ENCODE data around the gene OR2G3.

OR2G3 gene

DNA sequence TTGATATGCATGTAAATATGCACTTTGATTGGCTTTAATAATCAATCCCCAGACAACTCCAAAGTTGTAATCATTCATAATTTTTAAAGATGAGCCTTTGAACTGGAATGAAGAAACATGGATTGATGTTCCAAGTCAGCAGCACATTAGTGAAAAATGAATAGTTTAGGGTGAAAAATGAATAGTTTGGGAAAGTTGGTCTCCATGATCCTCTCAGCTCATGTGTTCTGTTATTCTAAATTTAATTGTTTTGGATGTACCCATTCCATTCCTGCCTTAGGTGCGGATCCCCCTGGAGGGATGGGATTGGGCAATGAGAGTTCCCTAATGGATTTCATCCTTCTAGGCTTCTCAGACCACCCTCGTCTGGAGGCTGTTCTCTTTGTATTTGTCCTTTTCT is at the start of gene OR2G3:
Gene OR2G3, plus strand, starts transcription at position 301 of the 400 bp plus-strand sequence. Its CDS starts 0 bp downstream, at position 301.
- no peak for DNase-seq (ENCODE audit: low read depth, low spot score)
- H3K27me3 ChIP-seq (ENCODE audit: control insufficient read depth, insufficient read depth, low read length): no peaks in the 10 kb centered on the region
- no peak within 1 kb of the TSS for H3K4me3 ChIP-seq (ENCODE audit: low read length)
- no peaks in the 10 kb centered on the region for H3K4me1 ChIP-seq (ENCODE audit: control insufficient read depth, insufficient read depth, low read length)
- H3K36me3 ChIP-seq (ENCODE audit: control insufficient read depth, insufficient read depth, low read length): no peaks in the 10 kb centered on the region
- no CpG with 5 or more reads among the region's 2 CpGs for WGBS (ENCODE audit: insufficient coverage, insufficient read length)
- H3K27ac ChIP-seq (ENCODE audit: low read length): no peak within 1 kb of the TSS
- H3K9me3 ChIP-seq (ENCODE audit: control insufficient read depth, insufficient read depth, low read length): no peaks in the 10 kb centered on the region

DNA sequence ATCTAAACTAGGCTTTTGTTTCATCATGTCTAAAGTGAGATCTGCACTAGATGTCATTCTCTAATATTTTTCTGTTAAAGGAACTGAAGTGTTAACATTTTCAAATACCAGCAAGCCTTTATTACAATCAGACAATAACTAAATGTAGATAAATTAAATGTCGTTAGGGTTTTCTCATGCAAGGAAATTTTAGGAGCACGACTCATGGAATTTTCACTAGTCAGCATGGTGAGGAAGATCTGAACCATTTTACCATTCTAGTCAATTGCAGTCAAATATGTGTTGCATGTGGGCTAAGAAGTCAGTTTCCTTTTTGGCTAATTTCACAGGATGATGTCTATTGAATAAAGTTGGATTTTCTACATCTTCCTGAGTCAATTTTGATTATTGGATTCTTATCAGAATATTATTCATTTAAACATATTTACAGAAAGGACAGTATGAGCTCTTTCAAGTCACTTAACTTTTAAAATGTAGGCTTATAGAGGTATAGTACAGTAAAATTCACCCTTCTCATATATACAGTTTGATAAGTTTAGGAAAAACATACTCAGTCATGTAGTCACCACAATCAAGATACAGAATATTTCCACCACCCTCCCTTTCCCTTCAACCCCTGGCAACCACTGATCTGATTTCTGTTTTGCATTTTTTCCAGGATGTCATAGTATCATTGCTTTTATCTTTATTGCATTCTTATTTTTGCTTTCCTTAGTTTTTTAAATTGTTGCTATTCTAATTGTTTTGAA is 47.3 kb upstream of the OR2G3 start:
- Histone ChIP-seq H3K4me1 (ENCODE audit: control insufficient read depth, insufficient read depth, low read length) (0 out of 2 replicates have a peak, but pooled peaks cover 1% of the 10 kb centered on the region), H3K27ac (ENCODE audit: low read length) (no peak overlapping the region), H3K9me3 (ENCODE audit: control insufficient read depth, insufficient read depth, low read length) (no peaks in the 10 kb centered on the region), H3K27me3 (ENCODE audit: control insufficient read depth, insufficient read depth, low read length) (no peaks in the 10 kb centered on the region), H3K4me3 (ENCODE audit: low read length) (no peak overlapping the region), H3K36me3 (ENCODE audit: control insufficient read depth, insufficient read depth, low read length) (no peaks in the 10 kb centered on the region)
- WGBS (ENCODE audit: insufficient coverage, insufficient read length): no CpG with 5 or more reads among the region's 2 CpGs
- DNase-seq (ENCODE audit: low read depth, low spot score): no peak

DNA sequence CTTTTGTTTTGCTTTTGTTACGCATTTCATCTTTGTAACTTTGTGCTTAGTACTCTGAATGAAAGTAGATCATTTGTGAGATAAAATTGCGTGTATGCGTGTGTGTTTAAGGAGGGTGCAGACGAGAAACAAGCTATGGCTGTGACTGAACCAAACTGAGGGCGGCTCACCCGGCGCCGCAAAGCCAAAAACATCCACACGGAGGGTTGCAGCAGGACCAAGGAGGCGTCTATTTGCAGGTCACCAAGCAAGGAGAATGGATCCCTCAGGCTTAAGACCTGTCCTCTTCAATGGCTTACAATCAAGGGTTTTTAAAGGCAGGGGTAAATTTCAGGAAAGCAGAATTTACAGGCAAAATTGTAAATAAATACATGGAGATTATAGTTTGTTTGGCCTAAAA is 43.7 kb upstream of the OR2G3 start:
- H3K4me1 ChIP-seq (ENCODE audit: control insufficient read depth, insufficient read depth, low read length): 0 out of 2 replicates have a peak, but pooled peaks cover 1% of the 10 kb centered on the region
- no peaks in the 10 kb centered on the region for H3K9me3 ChIP-seq (ENCODE audit: control insufficient read depth, insufficient read depth, low read length)
- no peak for DNase-seq (ENCODE audit: low read depth, low spot score)
- no peaks in the 10 kb centered on the region for H3K27me3 ChIP-seq (ENCODE audit: control insufficient read depth, insufficient read depth, low read length)
- no peak overlapping the region for H3K4me3 ChIP-seq (ENCODE audit: low read length)
- WGBS (ENCODE audit: insufficient coverage, insufficient read length): 100% methylated on average over 2 of the region's 10 CpGs
- no peak overlapping the region for H3K27ac ChIP-seq (ENCODE audit: low read length)
- no peaks in the 10 kb centered on the region for H3K36me3 ChIP-seq (ENCODE audit: control insufficient read depth, insufficient read depth, low read length)

DNA sequence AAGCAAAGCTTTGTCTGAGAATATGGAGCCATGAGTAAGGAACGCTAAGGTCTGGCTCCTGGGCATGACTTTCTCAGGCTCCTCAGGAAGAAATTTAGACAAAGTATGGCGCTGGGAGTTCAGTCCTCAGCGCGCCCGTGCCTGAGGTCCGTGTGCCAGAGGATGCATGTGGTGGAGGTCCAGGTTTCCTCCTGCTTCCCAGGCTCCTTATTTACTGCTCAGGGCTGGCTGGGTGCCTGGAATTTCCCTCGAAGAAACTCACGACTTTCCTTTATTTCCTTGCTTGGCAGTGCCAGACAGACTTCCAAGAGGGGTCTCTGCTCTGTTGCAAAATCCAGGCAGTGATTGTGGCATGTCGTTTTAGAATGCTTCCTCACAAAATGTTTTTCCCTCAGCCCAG is 43.2 kb upstream of the OR2G3 start:
- no peak for DNase-seq (ENCODE audit: low read depth, low spot score)
- Histone ChIP-seq H3K36me3 (ENCODE audit: control insufficient read depth, insufficient read depth, low read length) (no peaks in the 10 kb centered on the region), H3K27ac (ENCODE audit: low read length) (no peak overlapping the region), H3K4me1 (ENCODE audit: control insufficient read depth, insufficient read depth, low read length) (0 out of 2 replicates have a peak, but pooled peaks cover 1% of the 10 kb centered on the region), H3K9me3 (ENCODE audit: control insufficient read depth, insufficient read depth, low read length) (no peaks in the 10 kb centered on the region), H3K4me3 (ENCODE audit: low read length) (no peak overlapping the region), H3K27me3 (ENCODE audit: control insufficient read depth, insufficient read depth, low read length) (no peaks in the 10 kb centered on the region)
- WGBS (ENCODE audit: insufficient coverage, insufficient read length): no CpG with 5 or more reads among the region's 9 CpGs

DNA sequence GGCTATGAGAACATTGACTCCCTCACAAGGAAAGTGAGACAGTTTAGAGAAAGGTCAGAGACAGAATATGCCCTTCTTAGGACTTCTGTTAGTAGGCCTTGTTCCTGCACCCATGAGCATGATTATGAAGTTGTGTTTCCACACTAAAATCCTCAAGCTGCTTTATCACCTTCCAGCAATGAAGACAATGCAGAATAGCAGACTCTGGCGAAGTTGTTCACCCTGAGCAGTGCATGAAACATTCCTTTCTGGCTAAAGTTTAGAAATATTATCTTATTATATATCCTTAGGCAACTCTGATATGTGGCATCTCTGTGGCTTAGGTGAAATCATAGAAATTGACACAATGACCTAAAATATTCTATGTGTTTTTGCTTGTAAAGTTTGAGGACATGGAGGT is 31.1 kb upstream of the OR2G3 start:
- H3K27ac ChIP-seq (ENCODE audit: low read length): no peak overlapping the region
- H3K4me1 ChIP-seq (ENCODE audit: control insufficient read depth, insufficient read depth, low read length): no peaks in the 10 kb centered on the region
- no CpG with 5 or more reads among the region's 1 CpG for WGBS (ENCODE audit: insufficient coverage, insufficient read length)
- no peaks in the 10 kb centered on the region for H3K36me3 ChIP-seq (ENCODE audit: control insufficient read depth, insufficient read depth, low read length)
- H3K27me3 ChIP-seq (ENCODE audit: control insufficient read depth, insufficient read depth, low read length): no peaks in the 10 kb centered on the region
- H3K9me3 ChIP-seq (ENCODE audit: control insufficient read depth, insufficient read depth, low read length): no peaks in the 10 kb centered on the region
- DNase-seq (ENCODE audit: low read depth, low spot score): no peak
- no peak overlapping the region for H3K4me3 ChIP-seq (ENCODE audit: low read length)

DNA sequence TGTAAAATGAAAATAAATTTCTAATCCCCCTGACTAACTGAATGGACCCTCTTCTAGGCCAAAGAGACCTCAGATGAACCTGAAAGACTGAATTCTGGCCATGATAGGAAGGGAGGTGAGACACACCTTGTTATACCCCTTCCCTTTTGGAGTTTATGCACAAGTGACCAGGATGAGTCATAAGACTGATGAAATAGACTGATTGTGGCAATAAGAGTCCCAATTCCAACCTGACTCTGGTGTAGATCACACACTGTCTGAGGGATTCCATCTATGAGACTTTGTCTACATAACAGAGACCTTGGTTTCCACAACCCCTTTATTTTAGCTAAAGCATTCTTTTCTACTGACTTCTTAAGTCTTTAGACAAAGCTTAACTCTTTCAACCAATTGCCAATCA is 30.7 kb upstream of the OR2G3 start:
- no peak for DNase-seq (ENCODE audit: low read depth, low spot score)

DNA sequence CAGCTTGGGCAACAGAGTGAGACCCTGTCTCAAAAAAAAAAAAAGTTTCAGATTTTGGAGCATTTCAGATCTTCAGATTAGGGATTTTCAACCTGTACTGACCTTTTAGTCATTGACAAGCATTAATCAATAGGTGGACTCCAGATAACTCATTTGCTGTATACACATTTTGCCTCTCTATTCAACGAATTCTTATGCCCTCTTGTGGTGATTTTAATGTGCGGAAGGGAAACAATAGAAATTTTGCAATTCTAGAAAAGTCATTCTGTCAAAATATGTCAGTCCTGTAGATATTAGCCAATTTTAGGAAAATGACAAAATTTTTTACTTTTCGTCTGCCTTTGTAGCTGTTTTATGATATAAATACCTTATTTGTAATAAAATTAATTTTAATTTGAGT is 28.9 kb upstream of the OR2G3 start:
- H3K27me3 ChIP-seq (ENCODE audit: control insufficient read depth, insufficient read depth, low read length): no peaks in the 10 kb centered on the region
- WGBS (ENCODE audit: insufficient coverage, insufficient read length): no CpG with 5 or more reads among the region's 3 CpGs
- no peaks in the 10 kb centered on the region for H3K36me3 ChIP-seq (ENCODE audit: control insufficient read depth, insufficient read depth, low read length)
- H3K4me1 ChIP-seq (ENCODE audit: control insufficient read depth, insufficient read depth, low read length): no peaks in the 10 kb centered on the region
- no peak overlapping the region for H3K4me3 ChIP-seq (ENCODE audit: low read length)
- no peaks in the 10 kb centered on the region for H3K9me3 ChIP-seq (ENCODE audit: control insufficient read depth, insufficient read depth, low read length)
- no peak overlapping the region for H3K27ac ChIP-seq (ENCODE audit: low read length)
- DNase-seq (ENCODE audit: low read depth, low spot score): no peak

More for the DNA sequence above, 30.7 kb upstream of the OR2G3 start:
- H3K36me3 ChIP-seq (ENCODE audit: control insufficient read depth, insufficient read depth, low read length): no peaks in the 10 kb centered on the region
- no peaks in the 10 kb centered on the region for H3K4me1 ChIP-seq (ENCODE audit: control insufficient read depth, insufficient read depth, low read length)
- no peak overlapping the region for H3K27ac ChIP-seq (ENCODE audit: low read length)
- H3K9me3 ChIP-seq (ENCODE audit: control insufficient read depth, insufficient read depth, low read length): no peaks in the 10 kb centered on the region
- no peak overlapping the region for H3K4me3 ChIP-seq (ENCODE audit: low read length)
- no peaks in the 10 kb centered on the region for H3K27me3 ChIP-seq (ENCODE audit: control insufficient read depth, insufficient read depth, low read length)

DNA sequence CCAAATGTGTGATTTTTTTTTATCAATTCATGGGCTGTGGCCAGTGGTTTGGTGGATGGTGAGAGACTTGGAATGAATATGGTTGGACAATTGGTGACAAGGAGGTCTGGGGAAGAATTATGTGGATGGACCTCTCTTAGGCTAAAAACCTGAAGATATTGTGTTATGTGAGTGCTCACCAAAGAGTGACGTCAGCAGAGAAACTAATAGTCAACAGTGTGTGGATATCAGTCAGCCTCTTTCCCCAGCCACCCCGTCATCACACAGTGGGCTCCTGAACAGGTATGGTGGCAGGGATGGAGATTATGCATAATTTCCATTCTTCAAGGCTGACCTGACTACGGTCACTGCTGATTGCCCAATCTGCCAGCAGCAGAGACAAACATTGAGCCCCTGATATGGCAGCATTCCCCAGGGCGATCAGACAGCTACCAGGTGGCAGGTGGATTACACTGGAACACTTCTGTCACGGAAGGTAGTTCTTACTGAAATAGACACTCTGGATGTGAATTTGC is 26.4 kb upstream of the OR2G3 start:
- no peak for DNase-seq (ENCODE audit: low read depth, low spot score)
- Histone ChIP-seq H3K4me1 (ENCODE audit: control insufficient read depth, insufficient read depth, low read length) (no peaks in the 10 kb centered on the region), H3K36me3 (ENCODE audit: control insufficient read depth, insufficient read depth, low read length) (no peaks in the 10 kb centered on the region), H3K27me3 (ENCODE audit: control insufficient read depth, insufficient read depth, low read length) (no peaks in the 10 kb centered on the region), H3K4me3 (ENCODE audit: low read length) (no peak overlapping the region), H3K9me3 (ENCODE audit: control insufficient read depth, insufficient read depth, low read length) (no peaks in the 10 kb centered on the region), H3K27ac (ENCODE audit: low read length) (no peak overlapping the region)
- no CpG with 5 or more reads among the region's 5 CpGs for WGBS (ENCODE audit: insufficient coverage, insufficient read length)

DNA sequence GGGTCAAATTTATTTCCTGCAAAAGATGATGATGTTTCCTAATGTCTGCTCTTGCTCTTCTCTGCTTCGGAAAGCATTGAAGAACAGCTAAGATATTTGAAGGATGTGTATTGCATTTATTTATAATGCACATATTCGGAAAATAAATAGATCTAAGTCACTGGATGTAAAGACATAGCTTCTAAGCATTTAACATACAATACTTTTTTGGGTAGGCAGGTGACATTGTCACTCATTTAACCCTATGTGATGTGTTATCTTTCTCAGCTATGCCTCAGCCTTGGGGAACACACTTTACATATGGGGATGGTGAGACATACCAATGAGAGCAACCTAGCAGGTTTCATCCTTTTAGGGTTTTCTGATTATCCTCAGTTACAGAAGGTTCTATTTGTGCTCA is 17.3 kb upstream of the OR2G3 start, which contains the start of gene OR2G2:
Gene OR2G2, plus strand, starts transcription at position 301 of the 400 bp plus-strand sequence. Its CDS starts 0 bp downstream, at position 301.
- DNase-seq (ENCODE audit: low read depth, low spot score): no peak
- Histone ChIP-seq H3K4me3 (ENCODE audit: low read length) (no peak within 1 kb of the TSS), H3K27me3 (ENCODE audit: control insufficient read depth, insufficient read depth, low read length) (no peaks in the 10 kb centered on the region), H3K9me3 (ENCODE audit: control insufficient read depth, insufficient read depth, low read length) (no peaks in the 10 kb centered on the region), H3K36me3 (ENCODE audit: control insufficient read depth, insufficient read depth, low read length) (no peaks in the 10 kb centered on the region), H3K27ac (ENCODE audit: low read length) (no peak within 1 kb of the TSS), H3K4me1 (ENCODE audit: control insufficient read depth, insufficient read depth, low read length) (no peaks in the 10 kb centered on the region)
- no CpG with 5 or more reads among the region's 2 CpGs for WGBS (ENCODE audit: insufficient coverage, insufficient read length)

DNA sequence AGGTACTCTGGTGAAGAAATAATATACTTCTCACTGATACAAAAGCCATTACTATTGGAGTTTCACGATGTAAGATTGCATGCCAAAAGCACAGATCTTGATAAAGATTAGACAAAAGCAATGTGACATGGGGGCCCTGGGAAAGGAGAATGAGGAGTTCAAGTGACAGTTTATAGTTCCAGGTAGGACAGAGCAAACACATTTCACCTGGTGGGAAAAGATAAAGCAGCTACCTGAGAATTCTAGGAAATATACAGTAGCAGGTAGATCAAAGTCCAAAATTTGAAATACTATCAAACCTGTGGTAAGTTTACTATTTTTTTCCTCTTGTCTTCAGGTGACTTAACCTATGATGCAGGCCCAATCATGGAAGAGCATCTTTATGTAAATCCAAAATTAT is 8.0 kb downstream of the OR2G3 start:
- Histone ChIP-seq H3K27me3 (ENCODE audit: control insufficient read depth, insufficient read depth, low read length) (no peaks in the 10 kb centered on the region), H3K9me3 (ENCODE audit: control insufficient read depth, insufficient read depth, low read length) (no peaks in the 10 kb centered on the region), H3K36me3 (ENCODE audit: control insufficient read depth, insufficient read depth, low read length) (no peaks in the 10 kb centered on the region), H3K27ac (ENCODE audit: low read length) (no peak overlapping the region), H3K4me3 (ENCODE audit: low read length) (no peak overlapping the region), H3K4me1 (ENCODE audit: control insufficient read depth, insufficient read depth, low read length) (no peaks in the 10 kb centered on the region)
- no peak for DNase-seq (ENCODE audit: low read depth, low spot score)
- no CpG with 5 or more reads among the region's 1 CpG for WGBS (ENCODE audit: insufficient coverage, insufficient read length)

DNA sequence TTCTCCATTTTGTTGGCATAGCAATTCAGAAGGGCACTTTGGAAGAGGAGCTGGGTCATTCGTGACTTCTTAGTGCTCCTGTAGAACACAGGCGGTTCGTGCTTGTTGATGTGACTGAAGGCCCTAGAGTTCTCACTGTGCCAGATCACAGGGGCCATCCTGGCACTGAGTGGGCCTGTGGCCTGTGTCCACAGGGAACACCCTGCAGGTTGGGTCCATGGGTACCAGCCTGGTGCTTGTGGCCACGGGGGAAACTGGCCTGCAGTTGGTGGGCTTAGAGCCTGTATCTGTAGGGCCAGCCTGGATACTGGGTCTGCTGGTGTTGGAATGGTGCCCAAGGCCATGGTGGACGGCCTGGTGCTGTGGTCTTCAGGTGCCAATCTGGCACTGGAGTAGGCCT is 9.2 kb downstream of the OR2G3 start:
- no peaks in the 10 kb centered on the region for H3K9me3 ChIP-seq (ENCODE audit: control insufficient read depth, insufficient read depth, low read length)
- H3K27ac ChIP-seq (ENCODE audit: low read length): no peak overlapping the region
- WGBS (ENCODE audit: insufficient coverage, insufficient read length): no CpG with 5 or more reads among the region's 5 CpGs
- H3K4me3 ChIP-seq (ENCODE audit: low read length): no peak overlapping the region
- H3K4me1 ChIP-seq (ENCODE audit: control insufficient read depth, insufficient read depth, low read length): no peaks in the 10 kb centered on the region
- H3K27me3 ChIP-seq (ENCODE audit: control insufficient read depth, insufficient read depth, low read length): no peaks in the 10 kb centered on the region
- H3K36me3 ChIP-seq (ENCODE audit: control insufficient read depth, insufficient read depth, low read length): no peaks in the 10 kb centered on the region
- DNase-seq (ENCODE audit: low read depth, low spot score): no peak

Measured in iPS DF 6.9 (cell line).